ENCODE measurements around the gene EZH2.
A peak's percentile ranks its signal among the peaks of the same experiment; 100 is the strongest.

The EZH2 gene

GRCh38 chr7:148804343-148805235 lies 79.5 kb downstream of the EZH2 start:
- no peak for DNase-seq (ENCODE audit: low spot score)

- no peak for DNase-seq (ENCODE audit: low spot score)
Observed at GRCh38 chr7:148803094-148803493, 81.0 kb downstream of the EZH2 start.

GRCh38 chr7:148802101-148802493 lies 82.0 kb downstream of the EZH2 start:
- DNase-seq (ENCODE audit: low spot score), result no peak

GRCh38 chr7:148800677-148801076 lies 83.4 kb downstream of the EZH2 start:
- no peak for DNase-seq (ENCODE audit: low spot score)

- DNase-seq (ENCODE audit: low spot score), result peak; percentile 48
Observed at GRCh38 chr7:148799893-148800555, 84.1 kb downstream of the EZH2 start.

GRCh38 chr7:148796841-148797240 lies 87.2 kb downstream of the EZH2 start:
- no peak for DNase-seq (ENCODE audit: low spot score)

GRCh38 chr7:148794476-148794875 lies 89.6 kb downstream of the EZH2 start:
- no peak for DNase-seq (ENCODE audit: low spot score)

GRCh38 chr7:148793590-148793989 lies 90.5 kb downstream of the EZH2 start:
- DNase-seq (ENCODE audit: low spot score), result no peak

- DNase-seq (ENCODE audit: low spot score), result no peak
Observed at GRCh38 chr7:148791546-148791945, 92.5 kb downstream of the EZH2 start.

- no peak for DNase-seq (ENCODE audit: low spot score)
Observed at GRCh38 chr7:148790850-148791249, 93.2 kb downstream of the EZH2 start.

GRCh38 chr7:148790131-148790726 lies 93.9 kb downstream of the EZH2 start:
- no peak for DNase-seq (ENCODE audit: low spot score)

GRCh38 chr7:148789220-148789619 lies 94.9 kb downstream of the EZH2 start:
- DNase-seq (ENCODE audit: low spot score), result no peak

- no peak for DNase-seq (ENCODE audit: low spot score)
Observed at GRCh38 chr7:148787571-148788295, 96.4 kb downstream of the EZH2 start.

- DNase-seq (ENCODE audit: low spot score), result no peak
Observed at GRCh38 chr7:148783801-148784527, 100.1 kb downstream of the EZH2 start.

- DNase-seq (ENCODE audit: low spot score), result no peak
Observed at GRCh38 chr7:148782757-148783456, 101.2 kb downstream of the EZH2 start.

GRCh38 chr7:148774471-148774870 lies 109.6 kb downstream of the EZH2 start:
- no peak for DNase-seq (ENCODE audit: low spot score)

- DNase-seq (ENCODE audit: low spot score), result no peak
Observed at GRCh38 chr7:148773334-148773733, 110.8 kb downstream of the EZH2 start.

- peak; percentile 28 for DNase-seq (ENCODE audit: low spot score)
Observed at GRCh38 chr7:148772297-148773089, 111.6 kb downstream of the EZH2 start.

GRCh38 chr7:148770004-148770403 lies 114.1 kb downstream of the EZH2 start:
- DNase-seq (ENCODE audit: low spot score), result no peak

GRCh38 chr7:148763622-148764021 lies 120.5 kb downstream of the EZH2 start:
- DNase-seq (ENCODE audit: low spot score), result no peak

Data from iPS-NIHi11 (cell line).